A673 (cell line): ENCODE measurements around the gene MDGA2.

Experiments
- CTCF ChIP-seq: fragments of 300-800, 200-600 bp; sonication (generic); conservative IDR thresholded peaks from 2 replicates; pipeline ENCODE4 v1.5.1; 2017; ENCODE audit warnings: low read depth, mild to moderate bottlenecking, antibody characterized with exemption, low read length, moderate library complexity, mixed read lengths
- EZH2 ChIP-seq: fragments of 200-600 bp; sonication (generic); IDR thresholded peaks from 2 replicates; pipeline ENCODE4 v1.6.1; 2017; ENCODE audit warnings: borderline replicate concordance, low read depth, mild to moderate bottlenecking, mixed read lengths, antibody characterized with exemption, low read length; ENCODE audit not compliant: poor library complexity, severe bottlenecking

DNA sequence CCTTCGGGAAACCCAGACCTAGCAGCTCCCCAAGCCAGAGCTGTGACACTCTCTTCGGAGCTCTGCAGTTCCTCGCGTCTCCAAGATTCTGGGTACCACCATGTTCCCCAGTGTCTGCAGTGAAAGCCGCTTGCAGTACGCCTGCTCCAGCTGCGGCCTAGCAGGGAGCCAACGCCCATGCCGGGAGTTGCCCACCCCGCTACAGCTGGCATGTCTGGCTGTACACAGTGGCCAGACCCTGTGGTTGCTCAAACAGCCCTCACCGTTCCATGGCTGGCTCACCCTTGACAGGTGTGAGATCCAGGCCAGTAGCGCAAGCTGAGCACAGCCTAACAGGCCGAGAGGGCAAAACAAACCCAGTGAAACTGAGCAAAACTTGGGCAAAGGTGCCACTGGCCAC lies 520.0 kb downstream of the MDGA2 start:
- TF ChIP-seq CTCF = no peak
- no peak for TF ChIP-seq EZH2
